OCI-LY1 (cell line): ENCODE measurements around the gene MAP7D3.

Experiments used
- H2AFZ ChIP-seq: fragments of 200-600 bp; sonication (generic), shearing (Covaris generic); 2 replicates; pipeline ENCODE4 v1.6.0; 2014; ENCODE audit warnings: antibody characterized with exemption, mild to moderate bottlenecking, low read length
- H3F3A ChIP-seq: fragments of 200-600 bp; sonication (generic), shearing (Covaris generic); 2 replicates; pipeline ENCODE4 v1.6.0; 2014; ENCODE audit warnings: mild to moderate bottlenecking, antibody characterized with exemption, low read length, moderate library complexity; ENCODE audit not compliant: insufficient read depth
- H3K27ac ChIP-seq: fragments of 200-600 bp; sonication (generic); 2 replicates; pipeline ENCODE4 v1.5.1; 2014; ENCODE audit warnings: low read length, mixed run types, mild to moderate bottlenecking, low read depth; ENCODE audit not compliant: poor library complexity, severe bottlenecking
- H3K27me3 ChIP-seq: fragments of 200-600 bp; sonication (generic); 2 replicates; pipeline ENCODE4 v1.6.0; 2014; ENCODE audit warnings: antibody characterized with exemption, mild to moderate bottlenecking, low read length, moderate library complexity; ENCODE audit not compliant: insufficient read depth
- H3K36me3 ChIP-seq: fragments of 200-600 bp; sonication (generic); 2 replicates; pipeline ENCODE4 v1.6.1; 2014; ENCODE audit warnings: mild to moderate bottlenecking, antibody characterized with exemption, low read length, moderate library complexity, mixed read lengths; ENCODE audit not compliant: insufficient read depth
- H3K4me1 ChIP-seq: fragments of 200-600 bp; sonication (generic); 2 replicates; pipeline ENCODE4 v1.5.1; 2014; ENCODE audit warnings: mild to moderate bottlenecking, low read length, moderate library complexity; ENCODE audit not compliant: insufficient read depth, severe bottlenecking
- H3K4me2 ChIP-seq: fragments of 200-600 bp; sonication (generic), shearing (Covaris generic); 2 replicates; pipeline ENCODE4 v1.6.1; 2014; ENCODE audit warnings: low read length
- H3K4me3 ChIP-seq: fragments of 200-600 bp; sonication (generic); 2 replicates; pipeline ENCODE4 v1.5.1; 2014; ENCODE audit warnings: low read length, low read depth, mild to moderate bottlenecking, mixed read lengths; ENCODE audit not compliant: poor library complexity, severe bottlenecking
- H3K79me2 ChIP-seq: fragments of 200-600 bp; shearing (Covaris generic); 2 replicates; pipeline ENCODE4 v1.6.1; 2016; ENCODE audit warnings: mixed run types, low read length, mixed read lengths; ENCODE audit not compliant: insufficient read depth
- H3K9ac ChIP-seq: fragments of 200-600 bp; sonication (generic), shearing (Covaris generic); 2 replicates; pipeline ENCODE4 v1.6.1; 2014; ENCODE audit warnings: mild to moderate bottlenecking, low read length, mixed read lengths
- H3K9me2 ChIP-seq: fragments of 200-600 bp; sonication (generic), shearing (Covaris generic); 2 replicates; pipeline ENCODE4 v1.6.1; 2014; ENCODE audit warnings: low read depth, mild to moderate bottlenecking, low read length, mixed read lengths
- H3K9me3 ChIP-seq: fragments of 200-600 bp; shearing (Covaris generic); 2 replicates; pipeline ENCODE4 v1.6.1; 2014; ENCODE audit warnings: low read length, mixed read lengths
- H4K20me1 ChIP-seq: fragments of 200-600 bp; sonication (generic), shearing (Covaris generic); 2 replicates; pipeline ENCODE4 v1.6.0; 2016; ENCODE audit warnings: mild to moderate bottlenecking, low read length; ENCODE audit not compliant: insufficient read depth
- EZH2 ChIP-seq: fragments of 200-600 bp; sonication (generic), shearing (Covaris generic); IDR thresholded peaks from 2 replicates; pipeline ENCODE4 v1.8.0; 2017; ENCODE audit warnings: borderline replicate concordance, mixed run types, mild to moderate bottlenecking, antibody characterized with exemption, low read length, moderate library complexity, mixed read lengths
- TF ChIP-seq, protein P1 (sequence below): fragments of 200-600 bp; sonication (generic), shearing (Covaris generic); IDR thresholded peaks from 2 replicates; pipeline ENCODE4 v1.5.1; 2017; ENCODE audit warnings: mild to moderate bottlenecking, antibody characterized with exemption, low read length, moderate library complexity, mixed read lengths

The MAP7D3 gene

DNA sequence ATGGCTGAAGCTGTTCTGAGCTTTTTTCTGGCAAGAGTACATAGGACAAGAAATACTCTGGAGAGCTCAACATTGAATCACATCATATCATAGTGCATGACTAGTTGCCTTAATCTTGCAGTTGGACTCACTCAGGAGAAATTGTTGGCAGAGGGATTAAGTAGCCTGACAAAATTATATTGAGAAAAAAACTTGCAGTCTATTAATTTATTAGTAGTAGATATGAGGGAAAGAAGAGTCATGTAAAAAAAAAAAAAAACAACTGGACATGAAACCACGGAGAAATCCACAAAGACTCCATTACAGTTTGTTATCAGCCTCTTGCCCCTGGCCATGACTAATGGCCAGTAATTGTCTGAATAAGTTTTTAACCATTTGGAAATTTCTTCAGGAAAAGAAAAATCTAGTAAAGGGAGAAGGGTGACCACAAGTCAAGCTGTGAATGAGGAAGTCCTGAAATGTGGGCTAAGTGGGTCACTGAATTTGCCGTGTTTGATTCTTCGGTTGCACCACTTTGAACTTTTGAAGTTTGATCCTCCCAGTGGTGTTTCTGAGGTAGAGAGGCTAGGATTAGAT, 58.3 kb downstream of the MAP7D3 start:
- Histone ChIP-seq H3F3A (no peaks in the 10 kb centered on the region), H3K27ac (no peak overlapping the region), H3K4me1 (no peaks in the 10 kb centered on the region), H2AFZ (no peak overlapping the region), H3K4me3 (no peak overlapping the region), H3K9me2 (no peaks in the 10 kb centered on the region), H3K36me3 (no peaks in the 10 kb centered on the region), H4K20me1 (no peaks in the 10 kb centered on the region), H3K27me3 (no peaks in the 10 kb centered on the region), H3K4me2 (no peak overlapping the region), H3K9ac (no peak overlapping the region), H3K9me3 (no peaks in the 10 kb centered on the region), H3K79me2 (no peaks in the 10 kb centered on the region)
- no peak for TF ChIP-seq EZH2
- TF ChIP-seq, protein P1, sequence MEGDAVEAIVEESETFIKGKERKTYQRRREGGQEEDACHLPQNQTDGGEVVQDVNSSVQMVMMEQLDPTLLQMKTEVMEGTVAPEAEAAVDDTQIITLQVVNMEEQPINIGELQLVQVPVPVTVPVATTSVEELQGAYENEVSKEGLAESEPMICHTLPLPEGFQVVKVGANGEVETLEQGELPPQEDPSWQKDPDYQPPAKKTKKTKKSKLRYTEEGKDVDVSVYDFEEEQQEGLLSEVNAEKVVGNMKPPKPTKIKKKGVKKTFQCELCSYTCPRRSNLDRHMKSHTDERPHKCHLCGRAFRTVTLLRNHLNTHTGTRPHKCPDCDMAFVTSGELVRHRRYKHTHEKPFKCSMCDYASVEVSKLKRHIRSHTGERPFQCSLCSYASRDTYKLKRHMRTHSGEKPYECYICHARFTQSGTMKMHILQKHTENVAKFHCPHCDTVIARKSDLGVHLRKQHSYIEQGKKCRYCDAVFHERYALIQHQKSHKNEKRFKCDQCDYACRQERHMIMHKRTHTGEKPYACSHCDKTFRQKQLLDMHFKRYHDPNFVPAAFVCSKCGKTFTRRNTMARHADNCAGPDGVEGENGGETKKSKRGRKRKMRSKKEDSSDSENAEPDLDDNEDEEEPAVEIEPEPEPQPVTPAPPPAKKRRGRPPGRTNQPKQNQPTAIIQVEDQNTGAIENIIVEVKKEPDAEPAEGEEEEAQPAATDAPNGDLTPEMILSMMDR, result no peak

DNA sequence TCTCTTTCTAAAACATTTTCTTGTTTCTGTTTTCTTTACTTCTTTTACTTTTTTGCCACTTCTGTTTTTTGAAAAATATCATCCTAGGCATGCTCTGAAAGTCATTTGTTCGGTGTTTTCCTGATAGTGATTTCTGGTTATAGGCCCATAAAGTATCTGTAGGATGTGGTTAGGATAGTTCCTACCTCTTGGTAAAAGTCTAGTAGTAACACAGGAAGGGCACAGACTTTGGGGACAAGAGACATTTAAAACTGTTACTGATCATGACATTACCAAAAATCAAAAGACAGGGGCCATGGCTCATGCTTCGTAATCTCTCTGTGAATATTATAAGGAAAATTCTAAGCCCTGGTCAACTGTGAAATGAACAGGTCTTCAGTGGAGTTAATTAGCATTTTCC, 59.1 kb downstream of the MAP7D3 start:
- no peaks in the 10 kb centered on the region for H3K27me3 ChIP-seq
- H3K4me1 ChIP-seq, result no peaks in the 10 kb centered on the region
- H3K9me3 ChIP-seq, result no peaks in the 10 kb centered on the region

DNA sequence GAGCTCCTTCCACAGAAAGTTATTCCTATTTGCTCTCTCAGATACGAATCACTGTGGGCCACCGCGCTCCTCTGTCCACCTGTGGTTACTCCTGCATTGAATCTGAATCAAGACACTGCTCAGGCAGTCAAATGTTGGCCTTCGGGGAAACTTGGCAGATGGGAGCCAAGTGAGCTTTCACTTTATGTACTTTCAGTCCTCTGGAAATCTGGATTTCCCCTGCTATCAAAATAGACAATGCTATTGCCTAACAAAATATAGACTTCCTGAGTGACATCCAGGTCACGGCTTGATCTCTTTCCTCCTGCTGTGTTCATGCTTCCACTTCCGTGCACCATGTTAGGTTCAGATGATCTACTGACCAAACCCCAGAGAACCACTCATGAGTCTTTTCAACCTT, 60.0 kb downstream of the MAP7D3 start:
- Histone ChIP-seq H3K4me1 (no peaks in the 10 kb centered on the region), H3K9me3 (no peaks in the 10 kb centered on the region), H4K20me1 (no peaks in the 10 kb centered on the region), H3K9me2 (no peaks in the 10 kb centered on the region), H3F3A (no peaks in the 10 kb centered on the region), H2AFZ (no peak overlapping the region), H3K4me3 (no peak overlapping the region), H3K27ac (no peak overlapping the region), H3K4me2 (no peak overlapping the region), H3K27me3 (no peaks in the 10 kb centered on the region), H3K79me2 (no peaks in the 10 kb centered on the region), H3K9ac (no peak overlapping the region), H3K36me3 (no peaks in the 10 kb centered on the region)
- TF ChIP-seq EZH2, result no peak
- TF ChIP-seq, protein P1, result no peak

More for the DNA sequence above, 59.1 kb downstream of the MAP7D3 start:
- H3F3A ChIP-seq, result no peaks in the 10 kb centered on the region
- no peak overlapping the region for H3K4me3 ChIP-seq
- no peaks in the 10 kb centered on the region for H3K36me3 ChIP-seq
- no peaks in the 10 kb centered on the region for H3K9me2 ChIP-seq
- no peak overlapping the region for H3K9ac ChIP-seq
- no peak overlapping the region for H3K27ac ChIP-seq
- H3K79me2 ChIP-seq, result no peaks in the 10 kb centered on the region
- no peak overlapping the region for H3K4me2 ChIP-seq
- H2AFZ ChIP-seq, result no peak overlapping the region
- H4K20me1 ChIP-seq, result no peaks in the 10 kb centered on the region
- TF ChIP-seq, protein P1, result no peak
- TF ChIP-seq EZH2, result no peak
